ENCODE measurements around the gene NRG3.

Gene NRG3

DNA sequence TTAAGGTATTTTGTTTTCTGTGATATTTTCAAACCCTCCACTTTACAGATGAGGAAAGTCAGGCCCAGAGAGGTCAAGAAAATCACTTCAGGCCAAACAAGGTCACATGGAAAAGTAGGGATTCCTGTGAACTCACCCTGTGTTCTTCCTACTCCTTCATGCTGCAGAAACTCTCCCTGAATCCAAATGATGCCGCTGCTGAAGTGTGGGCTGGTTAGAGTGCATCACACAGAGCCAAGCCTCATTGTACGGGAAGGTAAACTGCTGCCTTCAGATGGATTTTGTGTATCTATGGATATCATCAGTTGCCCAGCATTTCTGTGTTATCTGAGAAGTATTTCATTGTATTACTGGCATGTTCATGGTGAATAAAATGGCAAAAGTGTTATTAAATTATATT lies 75.4 kb downstream of the NRG3 start:
- TF ChIP-seq, protein P1, sequence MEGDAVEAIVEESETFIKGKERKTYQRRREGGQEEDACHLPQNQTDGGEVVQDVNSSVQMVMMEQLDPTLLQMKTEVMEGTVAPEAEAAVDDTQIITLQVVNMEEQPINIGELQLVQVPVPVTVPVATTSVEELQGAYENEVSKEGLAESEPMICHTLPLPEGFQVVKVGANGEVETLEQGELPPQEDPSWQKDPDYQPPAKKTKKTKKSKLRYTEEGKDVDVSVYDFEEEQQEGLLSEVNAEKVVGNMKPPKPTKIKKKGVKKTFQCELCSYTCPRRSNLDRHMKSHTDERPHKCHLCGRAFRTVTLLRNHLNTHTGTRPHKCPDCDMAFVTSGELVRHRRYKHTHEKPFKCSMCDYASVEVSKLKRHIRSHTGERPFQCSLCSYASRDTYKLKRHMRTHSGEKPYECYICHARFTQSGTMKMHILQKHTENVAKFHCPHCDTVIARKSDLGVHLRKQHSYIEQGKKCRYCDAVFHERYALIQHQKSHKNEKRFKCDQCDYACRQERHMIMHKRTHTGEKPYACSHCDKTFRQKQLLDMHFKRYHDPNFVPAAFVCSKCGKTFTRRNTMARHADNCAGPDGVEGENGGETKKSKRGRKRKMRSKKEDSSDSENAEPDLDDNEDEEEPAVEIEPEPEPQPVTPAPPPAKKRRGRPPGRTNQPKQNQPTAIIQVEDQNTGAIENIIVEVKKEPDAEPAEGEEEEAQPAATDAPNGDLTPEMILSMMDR (conservative IDR thresholded peaks at IDR 0.05; ENCODE audit: low read depth, low read length) = no peak
- no peak overlapping the region for H3K4me3 ChIP-seq (ENCODE audit: low read depth, low read length)
- DNase-seq (ENCODE audit: low read depth) = no peak

DNA sequence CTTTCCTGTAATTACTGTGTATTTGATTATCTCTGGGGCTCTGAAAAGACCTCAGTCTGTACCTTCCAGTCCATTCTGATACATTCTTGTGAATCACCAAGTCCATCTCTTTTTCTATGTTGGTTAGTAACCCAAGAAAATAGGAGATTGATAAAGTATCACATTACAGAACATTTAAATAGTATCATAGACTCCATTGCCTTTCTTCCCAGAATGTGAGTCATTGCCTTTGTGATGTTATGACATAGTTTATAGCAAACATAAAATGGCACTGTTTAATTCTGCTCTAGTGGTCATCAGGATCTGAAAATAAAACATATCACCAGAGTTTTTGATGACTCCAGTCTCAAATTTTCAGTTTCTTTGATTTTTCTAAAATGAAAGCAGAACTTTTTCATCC lies 78.4 kb downstream of the NRG3 start:
- TF ChIP-seq, protein P1 (conservative IDR thresholded peaks at IDR 0.05; ENCODE audit: low read depth, low read length) = no peak
- DNase-seq (ENCODE audit: low read depth) = peak; percentile 61
- H3K4me3 ChIP-seq (ENCODE audit: low read depth, low read length) = no peak overlapping the region

DNA sequence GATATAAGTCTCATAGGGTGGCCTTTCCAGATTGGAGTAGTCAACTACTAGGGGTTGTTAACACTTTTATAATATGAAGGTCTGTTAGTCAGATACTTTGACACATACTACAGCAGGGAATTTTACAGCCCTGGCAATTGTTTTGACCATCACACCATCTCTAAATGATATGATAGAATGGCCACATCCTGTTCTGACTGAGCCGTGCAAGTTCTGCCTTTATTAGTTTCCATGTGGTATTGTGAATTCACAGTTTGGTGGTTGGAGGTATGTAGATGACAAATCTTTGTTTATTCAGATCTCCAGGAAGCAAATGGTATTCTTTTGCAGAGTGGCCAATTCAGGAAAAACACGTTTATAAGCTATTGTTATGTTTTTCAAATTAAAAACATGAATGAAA lies 83.0 kb downstream of the NRG3 start:
- TF ChIP-seq, protein P1 (conservative IDR thresholded peaks at IDR 0.05; ENCODE audit: low read depth, low read length) = no peak
- DNase-seq (ENCODE audit: low read depth) = peak; percentile 55
- no peak overlapping the region for H3K4me3 ChIP-seq (ENCODE audit: low read depth, low read length)

DNA sequence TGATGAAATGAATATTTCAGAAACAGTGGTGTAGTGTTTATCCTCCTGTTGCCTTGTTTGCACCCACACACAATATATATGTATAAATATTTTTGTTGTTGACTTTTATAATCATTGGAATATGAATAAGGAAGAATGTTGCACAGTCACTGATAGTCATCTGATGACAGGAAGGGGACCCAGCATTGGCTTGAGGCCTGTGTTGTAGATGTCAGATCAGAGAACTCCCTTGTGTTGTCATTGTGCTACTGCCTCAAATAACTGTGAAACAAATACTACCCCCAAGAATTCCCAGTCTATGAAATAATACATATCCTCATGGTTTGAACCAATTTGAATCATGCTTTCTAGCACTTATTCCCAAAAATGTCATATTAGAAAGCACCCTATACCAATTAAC lies 84.0 kb downstream of the NRG3 start:
- DNase-seq (ENCODE audit: low read depth) = no peak
- TF ChIP-seq, protein P1 (conservative IDR thresholded peaks at IDR 0.05; ENCODE audit: low read depth, low read length) = no peak
- H3K4me3 ChIP-seq (ENCODE audit: low read depth, low read length) = no peak overlapping the region

DNA sequence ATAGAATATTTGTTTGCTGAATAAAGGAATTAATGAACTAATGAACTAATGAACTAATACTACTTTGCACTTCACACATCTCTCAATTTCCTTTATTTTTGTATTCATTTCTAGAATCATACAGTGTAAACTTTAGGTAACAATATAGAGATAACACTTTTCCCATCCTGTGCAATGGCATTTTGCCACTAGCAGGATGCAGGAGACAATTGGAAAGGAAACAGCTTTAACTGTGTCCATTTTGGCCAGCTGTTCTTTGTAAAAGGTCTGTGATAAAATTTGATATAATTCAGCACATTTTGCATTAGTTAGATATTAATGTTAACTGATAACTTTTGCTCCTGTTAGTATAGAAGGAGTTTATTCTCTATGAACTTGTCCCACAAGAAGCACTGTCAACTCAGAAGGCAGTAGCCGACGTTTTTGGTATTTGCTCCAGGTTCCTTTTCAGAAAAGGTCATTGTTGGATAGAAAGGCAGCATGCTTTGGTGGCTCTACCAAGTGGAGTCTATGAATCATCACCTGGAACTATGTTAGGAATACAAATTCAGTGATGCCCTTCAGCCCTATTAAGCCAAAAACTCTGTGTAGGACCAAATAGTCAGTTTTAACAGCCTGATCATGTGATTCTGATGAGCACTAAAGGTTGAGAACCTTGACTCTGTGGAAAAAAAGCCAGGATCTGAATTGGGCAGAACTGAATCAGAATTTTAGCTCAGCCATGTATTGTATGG lies 86.6 kb downstream of the NRG3 start:
- peak; percentile 6 for DNase-seq (ENCODE audit: low read depth)
- TF ChIP-seq, protein P1 (conservative IDR thresholded peaks at IDR 0.05; ENCODE audit: low read depth, low read length) = no peak
- H3K4me3 ChIP-seq (ENCODE audit: low read depth, low read length) = no peak overlapping the region

DNA sequence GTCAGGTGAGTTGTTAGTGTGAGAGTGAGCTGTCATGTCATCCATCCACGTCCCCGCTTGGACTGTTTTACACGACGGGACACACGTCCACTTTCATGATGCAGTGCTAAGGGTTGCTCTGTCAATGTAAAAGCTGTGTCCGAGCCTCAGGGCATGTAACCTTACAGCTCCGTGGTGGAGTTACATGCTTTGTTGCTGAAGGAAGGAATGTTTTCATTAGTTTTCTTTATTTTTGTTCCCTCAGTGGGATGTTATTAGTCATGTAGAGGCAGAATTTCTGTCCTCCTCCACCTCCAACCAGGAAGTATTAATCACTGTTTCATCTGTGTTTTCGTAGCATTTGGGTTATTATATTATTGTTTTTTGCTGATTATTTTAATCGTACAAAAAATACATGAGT lies 88.6 kb downstream of the NRG3 start:
- TF ChIP-seq, protein P1 (conservative IDR thresholded peaks at IDR 0.05; ENCODE audit: low read depth, low read length) = no peak
- peak overlapping the region; percentile 38 for H3K4me3 ChIP-seq (ENCODE audit: low read depth, low read length)
- peak; percentile 61 for DNase-seq (ENCODE audit: low read depth)

DNA sequence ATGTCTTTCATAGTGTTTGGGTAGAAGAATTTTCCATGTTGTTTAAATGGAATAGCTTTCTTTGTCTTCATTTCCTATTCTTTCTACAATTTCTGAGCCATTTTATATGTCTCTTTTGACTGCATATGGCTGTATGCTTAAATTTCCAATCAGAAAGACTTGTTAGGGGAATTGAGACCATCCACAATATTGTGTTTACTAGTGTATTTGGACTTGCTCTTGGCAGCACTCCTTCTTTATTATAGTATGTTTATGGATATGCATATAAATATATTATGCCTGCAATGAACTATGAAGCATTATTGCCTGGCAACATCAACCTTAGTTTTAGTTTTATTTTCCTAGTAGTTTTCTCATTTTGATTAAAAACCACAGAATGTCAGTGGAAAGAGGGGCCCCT lies 92.7 kb downstream of the NRG3 start:
- TF ChIP-seq, protein P1 (conservative IDR thresholded peaks at IDR 0.05; ENCODE audit: low read depth, low read length) = no peak
- DNase-seq (ENCODE audit: low read depth) = no peak
- no peak overlapping the region for H3K4me3 ChIP-seq (ENCODE audit: low read depth, low read length)

Measured in choroid plexus epithelial cell (primary cell).